GM04504 (cell line): ENCODE data around the gene ABCE1.
"Not testable (repeated sequence)": the region's sequence is repeated elsewhere in the genome, so short reads cannot be mapped to it uniquely, and the experiment has no call there.

ENCODE experiments used
- DNase-seq: peaks from one replicate; pipeline ENCODE4 v3.0.0-alpha.2; 2012; ENCODE audit warnings: low read depth

ABCE1 gene

DNA sequence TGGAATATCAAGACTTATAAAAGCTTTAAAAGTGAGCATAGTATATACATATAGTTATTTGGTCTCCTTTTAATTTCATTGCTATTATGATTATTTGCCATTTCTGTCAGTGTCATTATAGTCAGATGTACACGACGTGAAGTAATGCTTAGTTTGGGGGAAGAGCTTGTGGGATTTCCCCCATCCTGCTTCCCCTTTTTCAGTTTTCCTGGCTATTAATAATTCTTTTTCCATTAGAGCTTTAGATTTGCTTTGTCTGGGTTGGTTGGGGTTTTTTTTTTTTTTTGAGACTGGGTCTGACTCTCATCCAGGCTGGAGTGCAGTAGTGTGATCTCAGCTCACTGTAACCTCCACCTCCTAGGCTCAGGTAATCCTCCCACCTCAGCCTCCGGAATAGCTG lies 5.4 kb downstream of the ABCE1 start:
- no peak for DNase-seq

DNA sequence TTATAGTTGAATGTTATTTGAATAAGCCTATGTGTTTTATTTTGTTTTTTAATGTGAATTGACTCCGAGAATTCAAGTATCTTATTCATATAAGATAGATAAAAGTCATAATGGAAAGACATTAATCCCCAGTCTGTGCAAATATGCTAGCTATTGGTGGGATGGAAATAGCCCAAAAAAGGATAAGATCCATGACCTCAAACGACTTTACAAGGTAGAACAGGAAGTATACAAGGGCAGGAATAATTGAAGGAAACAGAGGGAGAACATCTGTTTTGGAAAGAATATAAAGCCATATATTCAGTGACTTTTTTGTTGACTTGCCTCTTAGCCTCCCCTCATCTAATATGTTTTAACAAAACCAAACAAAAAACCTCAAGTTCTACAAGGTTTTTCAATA lies 9.0 kb downstream of the ABCE1 start:
- DNase-seq, result no peak

GRCh38 chr4:145108128-145108527 lies 10.0 kb downstream of the ABCE1 start:
- DNase-seq, result no peak

- DNase-seq, result no peak
Observed at GRCh38 chr4:145125396-145125795, 27.3 kb downstream of the ABCE1 start.

GRCh38 chr4:145130130-145130529 lies 32.0 kb downstream of the ABCE1 start:
- no peak for DNase-seq

GRCh38 chr4:145130788-145131399 lies 32.8 kb downstream of the ABCE1 start:
- peak; percentile 86 for DNase-seq

- no peak for DNase-seq
Observed at GRCh38 chr4:145131848-145132247, 33.7 kb downstream of the ABCE1 start.

- no peak for DNase-seq
Observed at GRCh38 chr4:145132511-145133098, 34.5 kb downstream of the ABCE1 start.

DNA sequence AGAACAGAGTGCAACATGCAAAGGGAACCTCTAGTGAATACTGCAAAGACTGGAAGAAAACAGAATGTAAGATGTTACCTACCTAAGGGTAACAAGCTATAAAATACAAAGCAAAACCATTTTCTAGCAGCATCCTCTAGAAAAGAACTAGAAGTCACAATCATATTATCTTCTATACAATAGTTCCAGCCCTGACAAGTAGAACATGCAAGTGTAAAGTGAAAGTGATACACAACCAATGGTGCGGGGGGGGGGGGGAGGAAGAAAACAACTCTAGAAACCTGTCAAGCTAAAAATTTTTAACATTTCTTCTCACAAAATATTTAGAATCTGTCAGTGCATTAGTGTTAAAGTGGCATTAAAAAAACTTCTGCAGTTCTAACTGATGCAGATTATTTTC lies 38.1 kb downstream of the ABCE1 start:
- not testable (repeated sequence) for DNase-seq

DNA sequence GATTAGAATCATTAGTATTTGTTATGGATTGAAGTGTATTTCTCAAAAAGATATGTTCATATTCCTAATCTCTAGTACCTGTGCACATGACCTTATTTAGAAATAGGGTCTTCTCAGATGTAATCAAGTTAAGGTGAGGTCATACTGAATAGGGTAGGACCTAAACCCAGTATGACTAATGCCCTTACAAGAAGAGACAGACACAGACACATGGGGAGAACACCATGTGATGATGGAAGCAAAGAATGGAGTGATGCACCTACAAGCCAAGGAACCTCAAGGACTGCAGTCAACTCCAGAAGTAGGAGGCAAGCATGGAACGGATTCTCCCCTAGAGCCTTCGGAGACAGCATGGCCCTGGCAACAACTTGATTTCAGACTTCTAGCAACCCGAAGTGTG lies 50.9 kb downstream of the ABCE1 start:
- no peak for DNase-seq

GRCh38 chr4:145153181-145153903 lies 55.2 kb downstream of the ABCE1 start:
- no peak for DNase-seq

DNA sequence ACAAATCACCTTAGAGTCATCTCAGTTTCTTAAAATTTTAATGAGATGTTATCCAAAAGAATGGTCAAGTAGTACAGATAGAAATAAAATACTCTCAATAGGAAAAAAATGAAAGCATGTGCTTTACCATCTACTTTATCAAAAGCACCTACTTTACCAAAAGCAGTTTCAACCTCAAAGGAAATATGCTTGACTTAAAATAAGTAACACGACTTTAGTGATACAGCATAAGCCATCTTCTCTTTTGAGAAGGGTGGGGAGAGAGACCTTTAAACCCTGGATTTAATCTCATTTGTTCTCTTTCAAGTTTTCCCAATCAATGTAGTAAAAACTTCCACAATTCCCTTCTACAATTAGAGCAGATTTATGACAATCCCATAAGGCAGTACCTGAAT lies 55.8 kb downstream of the ABCE1 start:
- DNase-seq, result no peak

DNA sequence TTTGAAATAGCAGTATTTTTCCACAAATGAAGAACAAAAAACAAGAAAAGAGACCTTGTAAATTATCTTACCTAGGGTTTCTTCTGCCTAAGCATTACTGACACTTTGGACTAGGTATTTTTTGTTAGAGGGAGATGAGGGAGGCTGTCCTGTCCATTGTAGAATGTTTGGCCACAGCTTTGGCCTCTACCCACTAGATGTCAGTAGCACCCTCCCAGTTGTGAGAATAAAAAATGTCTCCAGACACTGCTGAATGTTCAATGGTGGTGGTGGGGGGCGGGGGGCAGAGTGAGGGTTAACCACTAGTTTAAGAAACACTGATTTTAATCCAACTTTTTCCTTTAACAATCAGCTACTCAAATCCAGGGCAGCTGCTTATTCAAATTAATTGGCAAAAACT lies 56.5 kb downstream of the ABCE1 start:
- DNase-seq, result no peak

DNA sequence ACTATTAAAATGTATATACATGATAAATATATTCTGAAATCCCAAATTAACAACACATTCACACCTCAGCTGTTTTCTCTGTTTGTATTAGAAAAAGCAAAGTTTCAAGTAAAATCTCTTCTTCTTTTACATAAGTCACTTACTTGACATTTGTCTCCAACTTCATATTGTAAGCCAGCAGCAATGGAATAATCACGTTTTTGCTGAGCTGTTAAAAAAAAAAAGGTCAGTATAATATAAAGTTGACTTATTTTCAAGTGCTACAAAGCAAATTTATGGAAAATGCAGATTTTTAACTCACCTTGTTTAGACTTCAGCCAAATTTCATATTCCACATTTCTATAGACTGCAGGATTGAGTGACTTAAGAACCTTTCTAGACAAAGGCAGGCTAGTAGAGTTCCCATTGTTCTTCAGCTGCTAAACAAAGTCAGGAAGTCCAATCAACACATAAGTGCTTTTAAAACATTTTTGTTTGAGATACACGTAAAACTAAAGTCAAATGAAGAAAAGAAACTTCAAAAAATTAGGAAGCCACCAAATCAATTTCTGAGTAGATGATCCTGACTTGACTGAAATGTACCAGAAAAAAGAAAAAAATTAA lies 57.3 kb downstream of the ABCE1 start:
- no peak for DNase-seq

GRCh38 chr4:145156986-145157385 lies 58.9 kb downstream of the ABCE1 start:
- no peak for DNase-seq

- no peak for DNase-seq
Observed at GRCh38 chr4:145161549-145161948, 63.4 kb downstream of the ABCE1 start.

- no peak for DNase-seq
Observed at GRCh38 chr4:145167887-145168286, 69.8 kb downstream of the ABCE1 start.

GRCh38 chr4:145168581-145169187 lies 70.6 kb downstream of the ABCE1 start:
- DNase-seq, result no peak

DNA sequence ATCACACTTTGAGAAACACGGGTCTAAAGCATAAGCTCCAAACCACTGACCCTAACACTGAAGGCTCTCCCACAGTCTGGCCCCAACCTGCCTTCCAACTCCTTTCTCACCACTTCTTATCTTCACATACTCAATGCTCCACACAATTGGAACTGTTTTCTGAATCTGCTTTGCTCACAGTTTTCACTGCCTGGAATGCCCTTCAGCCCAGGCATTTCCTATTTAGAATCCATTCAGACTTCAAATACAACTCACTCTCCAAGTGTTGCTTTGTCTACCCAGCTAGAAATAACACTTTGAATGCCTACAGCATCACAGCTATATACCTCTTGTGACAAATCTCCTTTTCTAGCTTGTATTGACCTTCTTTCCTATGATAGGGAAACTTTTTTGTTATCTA lies 72.1 kb downstream of the ABCE1 start:
- DNase-seq, result no peak

- no peak for DNase-seq
Observed at GRCh38 chr4:145171911-145172310, 73.8 kb downstream of the ABCE1 start.

DNA sequence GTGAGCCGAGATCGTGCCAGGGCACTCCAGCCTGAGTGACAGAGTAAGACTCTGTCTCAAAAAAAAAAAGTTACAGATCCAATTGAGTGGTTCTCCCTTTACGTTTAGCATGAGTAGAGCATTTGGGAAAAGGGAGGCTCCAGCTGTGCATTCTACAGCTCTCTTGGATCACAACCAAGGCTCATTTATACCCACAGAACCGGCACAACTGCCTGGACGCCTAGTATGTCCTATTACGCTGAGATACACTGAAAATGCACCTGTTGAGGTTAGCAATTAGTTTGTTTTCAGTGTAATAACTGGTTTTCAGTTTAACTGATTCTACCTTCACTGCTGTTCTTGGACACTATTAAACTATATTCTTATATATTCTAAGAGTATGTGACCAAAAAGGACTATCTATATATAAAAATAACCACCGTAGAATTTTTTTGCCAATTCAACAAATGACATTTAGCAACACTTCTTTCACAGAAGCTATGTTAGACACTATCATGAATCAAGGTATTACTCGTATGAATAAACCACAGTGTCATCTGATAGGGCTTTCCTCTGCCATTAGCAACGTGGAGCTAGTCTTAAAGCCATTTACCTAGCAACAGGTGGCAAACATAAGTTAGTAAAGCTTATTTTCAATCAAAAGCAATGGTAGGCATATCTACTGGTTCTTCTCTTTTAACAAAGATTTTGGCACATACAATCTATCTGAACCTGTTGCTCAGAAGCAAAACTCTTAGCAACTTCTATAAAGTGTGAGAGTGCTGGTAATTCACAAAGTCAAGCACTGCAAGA lies 78.7 kb downstream of the ABCE1 start:
- DNase-seq, result no peak

GRCh38 chr4:145177511-145177905 lies 79.4 kb downstream of the ABCE1 start:
- no peak for DNase-seq
